Measurements from ENCODE around the gene MRPS18A.
A peak's percentile ranks its signal among the peaks of the same experiment; 100 is the strongest.

MRPS18A gene

DNA sequence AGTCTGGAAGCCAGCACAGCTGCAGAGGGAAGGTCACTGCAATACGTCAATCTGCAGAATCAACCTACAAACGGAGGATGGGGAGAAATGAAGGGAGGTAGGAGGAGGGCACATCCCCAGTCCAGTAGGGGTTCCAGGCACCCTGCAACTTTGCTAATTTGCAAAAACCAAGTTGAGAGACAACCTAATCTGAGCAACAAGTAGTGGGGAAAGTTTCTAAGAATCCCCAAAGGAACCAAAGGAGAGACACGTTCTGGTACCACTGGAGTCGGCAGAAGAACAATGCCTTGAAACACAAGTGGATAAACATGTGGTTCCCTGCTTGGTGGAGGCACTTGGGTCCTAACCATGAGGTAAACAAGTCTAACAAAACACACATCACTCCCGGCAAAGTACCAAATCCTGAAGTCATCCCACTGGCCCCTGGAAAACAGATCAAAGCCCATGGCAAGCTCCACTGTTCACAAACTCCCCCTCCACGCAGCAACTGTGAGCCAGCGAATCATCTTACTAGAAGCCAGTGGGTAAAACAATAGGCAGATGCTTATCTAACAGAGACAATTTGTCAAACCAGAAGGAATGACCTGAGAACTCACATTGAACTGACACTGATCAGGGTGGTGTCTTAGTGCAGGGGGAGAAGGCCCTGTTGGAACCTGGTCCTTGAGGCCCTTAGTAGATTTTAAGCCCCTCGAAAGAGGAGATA, 4.7 kb downstream of the MRPS18A start:
- Histone ChIP-seq H3K36me3 (ENCODE audit: control insufficient read depth, insufficient read depth, low read length) (peaks cover 4% of the 10 kb centered on the region), H3K4me1 (ENCODE audit: control insufficient read depth, insufficient read depth, low read length) (peaks cover 20% of the 10 kb centered on the region)

DNA sequence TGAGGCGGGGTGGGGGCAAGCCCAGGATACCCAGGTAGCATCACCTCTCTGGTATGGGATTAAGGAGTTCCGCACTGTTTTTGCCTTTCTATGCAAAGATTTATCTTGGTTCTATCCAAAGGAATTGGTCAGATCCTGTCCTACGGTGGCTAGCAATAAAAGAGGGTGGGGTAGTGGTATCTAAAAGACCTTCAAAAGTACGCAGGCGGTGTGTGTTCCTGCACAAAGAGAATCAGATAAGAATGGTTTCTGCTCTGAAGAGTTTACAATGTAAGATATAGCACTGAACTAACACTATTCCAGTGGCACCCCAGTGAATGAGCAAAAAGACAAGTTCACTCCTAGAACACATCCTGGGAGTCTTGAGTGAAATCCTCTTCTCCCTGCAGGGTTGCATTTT, 6.3 kb downstream of the MRPS18A start:
- Histone ChIP-seq H3K4me1 (ENCODE audit: control insufficient read depth, insufficient read depth, low read length) (peaks cover 15% of the 10 kb centered on the region), H3K36me3 (ENCODE audit: control insufficient read depth, insufficient read depth, low read length) (peaks cover 16% of the 10 kb centered on the region), H3K4me3 (ENCODE audit: low read length) (no peak overlapping the region), H3K9me3 (ENCODE audit: control insufficient read depth, low read length) (no peaks in the 10 kb centered on the region), H3K27me3 (ENCODE audit: control insufficient read depth, insufficient read depth, low read length) (no peaks in the 10 kb centered on the region), H3K9ac (ENCODE audit: low read length) (no peak overlapping the region)

More for the DNA sequence above, 4.7 kb downstream of the MRPS18A start:
- Histone ChIP-seq H3K9me3 (ENCODE audit: control insufficient read depth, low read length) (no peaks in the 10 kb centered on the region), H3K9ac (ENCODE audit: low read length) (no peak overlapping the region), H3K27me3 (ENCODE audit: control insufficient read depth, insufficient read depth, low read length) (no peaks in the 10 kb centered on the region), H3K4me3 (ENCODE audit: low read length) (no peak overlapping the region)

DNA sequence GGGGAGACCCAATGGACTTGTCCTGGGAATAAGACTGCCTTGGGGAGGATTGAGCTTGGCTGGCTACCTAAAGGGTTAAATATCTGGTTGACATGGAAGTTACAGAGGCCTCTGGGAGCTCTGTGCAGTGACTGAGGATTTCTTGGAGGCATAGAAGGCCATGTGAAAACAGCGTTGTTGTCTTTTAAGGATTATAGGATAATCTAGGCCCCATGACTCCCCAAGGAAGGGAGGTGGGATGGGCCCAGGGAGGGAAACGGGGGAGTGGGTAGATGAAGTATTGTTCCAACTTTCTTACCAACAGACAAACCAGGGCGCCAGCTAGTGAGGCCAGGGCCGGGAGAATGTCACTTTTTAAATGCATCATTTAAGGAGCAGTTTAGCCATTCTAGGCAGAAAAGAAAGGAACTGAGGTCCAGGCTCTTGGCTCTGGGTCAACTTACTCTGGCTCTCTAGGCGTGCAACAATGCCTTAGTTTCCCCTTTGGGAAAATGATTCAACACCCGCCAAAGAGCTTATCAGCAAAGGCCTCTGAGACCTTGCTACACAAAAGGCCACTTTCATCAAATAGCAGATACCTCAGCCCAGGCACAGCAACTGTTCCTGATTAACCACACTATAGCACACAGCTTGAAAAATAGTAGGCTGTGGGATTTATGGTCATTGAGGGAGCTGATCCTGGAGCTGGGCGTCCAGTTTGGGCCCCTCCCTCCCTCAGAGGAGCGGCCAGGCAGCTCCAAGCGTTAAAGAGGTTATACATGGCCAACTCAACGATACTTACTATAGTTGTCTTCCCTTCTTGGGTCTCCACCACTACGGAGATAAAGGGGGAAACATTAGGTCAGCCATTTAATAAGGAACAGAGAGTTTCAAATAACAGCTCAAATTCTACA, 7.0 kb downstream of the MRPS18A start:
- Histone ChIP-seq H3K27me3 (ENCODE audit: control insufficient read depth, insufficient read depth, low read length) (no peaks in the 10 kb centered on the region), H3K9ac (ENCODE audit: low read length) (no peak overlapping the region), H3K9me3 (ENCODE audit: control insufficient read depth, low read length) (no peaks in the 10 kb centered on the region), H3K4me3 (ENCODE audit: low read length) (no peak overlapping the region), H3K36me3 (ENCODE audit: control insufficient read depth, insufficient read depth, low read length) (peaks cover 18% of the 10 kb centered on the region), H3K4me1 (ENCODE audit: control insufficient read depth, insufficient read depth, low read length) (peaks cover 15% of the 10 kb centered on the region)

DNA sequence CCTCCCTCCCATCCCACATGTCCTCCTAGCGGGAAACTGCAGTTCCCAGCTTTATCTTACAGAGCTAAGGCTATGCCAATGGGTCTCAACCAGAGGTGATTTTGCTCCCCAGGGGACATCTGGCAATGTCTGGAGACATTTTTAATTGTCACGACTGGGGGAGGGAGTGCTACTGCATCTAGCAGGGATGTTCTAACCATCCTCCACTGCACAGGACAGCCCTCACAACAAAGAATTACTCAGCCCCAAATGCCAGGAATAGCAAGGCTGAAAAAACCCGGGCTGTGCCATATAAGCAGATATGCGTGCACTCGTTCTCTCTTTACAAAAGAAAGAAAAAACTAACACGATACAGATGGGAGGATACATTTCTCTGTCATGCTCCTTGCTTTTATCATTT, 8.5 kb downstream of the MRPS18A start:
- Histone ChIP-seq H3K27me3 (ENCODE audit: control insufficient read depth, insufficient read depth, low read length) (no peaks in the 10 kb centered on the region), H3K4me3 (ENCODE audit: low read length) (no peak overlapping the region), H3K36me3 (ENCODE audit: control insufficient read depth, insufficient read depth, low read length) (peaks cover 26% of the 10 kb centered on the region), H3K4me1 (ENCODE audit: control insufficient read depth, insufficient read depth, low read length) (peaks cover 11% of the 10 kb centered on the region), H3K9ac (ENCODE audit: low read length) (no peak overlapping the region), H3K9me3 (ENCODE audit: control insufficient read depth, low read length) (no peaks in the 10 kb centered on the region)

DNA sequence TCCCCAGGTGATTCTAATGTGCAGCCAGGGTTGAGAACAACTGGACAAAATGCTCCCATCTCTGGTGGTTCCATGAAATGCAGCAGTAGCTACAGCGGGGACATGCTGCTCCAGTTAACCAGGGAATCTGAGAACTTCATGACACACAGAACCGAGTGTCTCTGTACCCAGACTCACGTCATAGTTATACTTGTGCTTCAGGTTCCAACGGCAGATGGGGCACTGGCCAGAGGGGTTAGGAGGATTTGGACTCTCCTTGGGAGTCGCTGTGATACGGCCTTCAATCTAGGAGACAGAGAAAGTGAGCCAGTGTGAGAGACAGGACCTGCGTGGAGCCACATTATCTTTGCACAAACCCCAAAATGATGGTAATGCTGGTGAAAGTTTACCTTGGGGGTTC, 9.2 kb downstream of the MRPS18A start:
- Histone ChIP-seq H3K27me3 (ENCODE audit: control insufficient read depth, insufficient read depth, low read length) (no peaks in the 10 kb centered on the region), H3K9ac (ENCODE audit: low read length) (no peak overlapping the region), H3K4me3 (ENCODE audit: low read length) (no peak overlapping the region), H3K4me1 (ENCODE audit: control insufficient read depth, insufficient read depth, low read length) (peaks cover 10% of the 10 kb centered on the region), H3K36me3 (ENCODE audit: control insufficient read depth, insufficient read depth, low read length) (peaks cover 31% of the 10 kb centered on the region), H3K9me3 (ENCODE audit: control insufficient read depth, low read length) (no peaks in the 10 kb centered on the region)

DNA sequence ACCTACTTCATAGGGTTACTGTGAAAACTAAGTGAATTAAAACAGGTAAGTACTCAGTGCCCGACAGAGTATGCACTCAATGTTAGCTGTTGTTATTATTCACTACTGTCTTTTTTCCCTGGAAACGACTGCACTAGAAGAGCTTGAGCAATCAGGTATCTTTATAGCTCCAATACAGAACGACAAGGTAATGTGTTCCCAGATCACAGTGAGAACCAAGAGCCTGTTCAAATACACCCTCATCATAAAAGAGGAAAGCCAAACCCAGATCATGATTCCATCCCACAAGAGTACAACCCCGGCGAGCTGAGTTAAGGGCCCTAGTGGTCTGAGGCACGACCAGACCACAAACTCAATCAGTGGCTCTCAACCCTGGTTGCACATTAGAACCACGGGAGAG, 9.8 kb downstream of the MRPS18A start:
- Histone ChIP-seq H3K27me3 (ENCODE audit: control insufficient read depth, insufficient read depth, low read length) (no peaks in the 10 kb centered on the region), H3K4me3 (ENCODE audit: low read length) (no peak overlapping the region), H3K9ac (ENCODE audit: low read length) (no peak overlapping the region), H3K9me3 (ENCODE audit: control insufficient read depth, low read length) (no peaks in the 10 kb centered on the region), H3K36me3 (ENCODE audit: control insufficient read depth, insufficient read depth, low read length) (peaks cover 31% of the 10 kb centered on the region), H3K4me1 (ENCODE audit: control insufficient read depth, insufficient read depth, low read length) (peaks cover 10% of the 10 kb centered on the region)

DNA sequence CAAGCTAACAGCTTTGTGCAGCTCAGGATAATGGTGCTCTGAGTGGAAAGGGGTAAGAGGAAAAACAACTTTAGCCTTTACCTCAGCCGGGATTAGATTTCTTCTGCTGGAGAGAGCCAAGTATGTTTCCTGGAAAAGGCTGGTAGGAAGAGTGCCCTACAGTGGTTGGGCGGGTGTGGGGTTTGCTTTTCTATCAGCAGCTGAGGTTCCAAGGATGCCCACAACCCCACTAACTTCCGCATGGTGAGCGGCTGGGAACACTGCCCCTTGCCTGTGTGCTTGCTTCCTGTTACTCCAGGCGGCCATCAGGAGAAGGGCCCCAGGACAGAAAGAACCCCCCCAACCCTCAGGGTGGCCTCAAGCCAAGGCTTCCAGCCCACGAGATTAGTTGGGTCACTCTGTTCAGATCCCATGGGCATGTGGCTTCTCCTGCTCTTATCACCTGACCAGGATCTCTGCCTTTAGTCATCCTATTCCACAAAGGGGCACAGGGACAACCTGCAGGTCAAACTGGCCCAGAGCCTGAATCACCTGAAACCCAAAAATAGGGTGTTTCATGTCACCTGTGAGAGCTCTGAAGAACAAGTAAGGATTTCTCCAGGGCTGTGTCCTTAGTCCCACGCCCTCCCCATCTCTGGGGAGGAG, 10.5 kb downstream of the MRPS18A start:
- no peaks in the 10 kb centered on the region for H3K27me3 ChIP-seq (ENCODE audit: control insufficient read depth, insufficient read depth, low read length)
- H3K36me3 ChIP-seq (ENCODE audit: control insufficient read depth, insufficient read depth, low read length), result peaks cover 31% of the 10 kb centered on the region
- no peak overlapping the region for H3K9ac ChIP-seq (ENCODE audit: low read length)
- H3K4me1 ChIP-seq (ENCODE audit: control insufficient read depth, insufficient read depth, low read length), result peaks cover 12% of the 10 kb centered on the region
- H3K9me3 ChIP-seq (ENCODE audit: control insufficient read depth, low read length), result no peaks in the 10 kb centered on the region
- H3K4me3 ChIP-seq (ENCODE audit: low read length), result no peak overlapping the region

DNA sequence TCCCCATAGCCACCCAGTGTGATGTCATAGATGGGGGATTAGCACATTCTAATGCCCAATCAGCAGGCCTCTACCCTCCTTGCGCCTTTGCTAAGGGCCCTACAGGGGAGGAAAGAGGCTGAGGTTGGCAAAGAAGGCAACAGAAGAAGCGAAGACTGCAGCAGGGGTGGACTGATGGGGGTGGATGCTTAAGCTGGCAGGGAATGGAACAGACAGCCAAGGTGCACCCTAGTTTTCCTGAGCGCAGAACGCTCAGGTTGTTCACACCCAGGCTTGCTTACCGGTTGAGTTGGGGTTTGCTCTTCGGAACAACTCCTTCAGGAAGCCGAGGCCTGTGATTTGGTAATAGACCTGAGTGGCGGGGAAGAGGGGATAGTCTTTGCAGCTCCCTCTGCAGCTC, 12.7 kb downstream of the MRPS18A start:
- peaks cover 25% of the 10 kb centered on the region for H3K4me1 ChIP-seq (ENCODE audit: control insufficient read depth, insufficient read depth, low read length)
- H3K27me3 ChIP-seq (ENCODE audit: control insufficient read depth, insufficient read depth, low read length), result no peaks in the 10 kb centered on the region
- H3K9ac ChIP-seq (ENCODE audit: low read length), result no peak overlapping the region
- H3K9me3 ChIP-seq (ENCODE audit: control insufficient read depth, low read length), result no peaks in the 10 kb centered on the region
- no peak overlapping the region for H3K4me3 ChIP-seq (ENCODE audit: low read length)
- H3K36me3 ChIP-seq (ENCODE audit: control insufficient read depth, insufficient read depth, low read length), result peaks cover 37% of the 10 kb centered on the region

DNA sequence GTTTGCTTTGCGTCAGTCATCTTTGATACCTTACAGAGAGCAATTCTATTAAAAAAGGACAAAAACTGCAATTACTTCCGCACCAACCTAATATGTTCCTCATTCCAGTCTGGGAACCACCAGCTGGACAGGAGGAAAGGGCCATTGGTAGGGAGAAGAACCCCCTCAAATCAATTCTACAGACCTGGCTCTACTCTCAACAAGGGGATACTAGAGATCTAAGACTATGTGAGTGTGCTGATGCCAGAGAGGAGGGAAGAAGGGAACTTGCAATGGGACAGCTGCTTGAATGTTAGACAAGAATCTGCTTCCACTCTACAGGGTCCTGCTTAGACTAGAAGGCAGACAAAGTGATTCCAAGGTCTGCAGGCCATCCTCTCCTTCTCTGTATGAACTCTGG, 13.3 kb downstream of the MRPS18A start:
- Histone ChIP-seq H3K9ac (ENCODE audit: low read length) (no peak overlapping the region), H3K27me3 (ENCODE audit: control insufficient read depth, insufficient read depth, low read length) (no peaks in the 10 kb centered on the region), H3K36me3 (ENCODE audit: control insufficient read depth, insufficient read depth, low read length) (peaks cover 37% of the 10 kb centered on the region), H3K4me3 (ENCODE audit: low read length) (no peak overlapping the region), H3K9me3 (ENCODE audit: control insufficient read depth, low read length) (no peaks in the 10 kb centered on the region), H3K4me1 (ENCODE audit: control insufficient read depth, insufficient read depth, low read length) (peaks cover 31% of the 10 kb centered on the region)

DNA sequence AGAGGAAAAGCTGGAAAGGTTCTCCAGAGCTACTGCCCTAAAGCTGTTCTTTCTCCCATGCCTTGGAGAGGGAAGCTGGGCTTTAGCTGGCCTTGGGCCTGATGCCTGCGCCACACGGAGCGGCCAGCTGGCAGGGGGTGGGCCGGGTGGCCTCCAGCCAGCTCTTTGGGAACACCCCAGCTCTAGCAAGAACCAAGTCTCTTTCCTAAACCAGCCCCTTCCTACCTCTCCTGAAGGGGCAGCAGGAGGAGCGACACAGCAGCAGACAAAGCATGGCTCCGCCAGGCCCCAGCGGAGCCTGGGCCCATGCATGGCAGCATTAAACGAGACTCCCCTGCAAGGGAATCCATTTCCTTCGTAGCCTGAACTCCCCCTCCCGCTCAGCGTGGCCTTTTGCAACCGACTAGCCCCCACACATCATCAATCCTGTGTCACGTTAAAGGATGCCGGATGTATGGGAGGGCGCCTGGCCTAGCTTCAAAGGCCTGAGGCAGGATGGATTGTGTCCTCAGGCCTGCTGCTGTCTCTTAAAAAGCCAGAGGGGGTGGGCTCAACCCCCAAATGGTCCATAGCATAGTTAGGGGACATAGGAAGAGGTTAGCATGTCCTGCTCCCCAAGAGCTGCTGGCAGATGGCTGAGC, 14.0 kb downstream of the MRPS18A start:
- H3K9ac ChIP-seq (ENCODE audit: low read length), result no peak overlapping the region
- peaks cover 38% of the 10 kb centered on the region for H3K4me1 ChIP-seq (ENCODE audit: control insufficient read depth, insufficient read depth, low read length)
- no peaks in the 10 kb centered on the region for H3K27me3 ChIP-seq (ENCODE audit: control insufficient read depth, insufficient read depth, low read length)
- H3K9me3 ChIP-seq (ENCODE audit: control insufficient read depth, low read length), result no peaks in the 10 kb centered on the region
- peaks cover 37% of the 10 kb centered on the region for H3K36me3 ChIP-seq (ENCODE audit: control insufficient read depth, insufficient read depth, low read length)
- H3K4me3 ChIP-seq (ENCODE audit: low read length), result no peak overlapping the region

DNA sequence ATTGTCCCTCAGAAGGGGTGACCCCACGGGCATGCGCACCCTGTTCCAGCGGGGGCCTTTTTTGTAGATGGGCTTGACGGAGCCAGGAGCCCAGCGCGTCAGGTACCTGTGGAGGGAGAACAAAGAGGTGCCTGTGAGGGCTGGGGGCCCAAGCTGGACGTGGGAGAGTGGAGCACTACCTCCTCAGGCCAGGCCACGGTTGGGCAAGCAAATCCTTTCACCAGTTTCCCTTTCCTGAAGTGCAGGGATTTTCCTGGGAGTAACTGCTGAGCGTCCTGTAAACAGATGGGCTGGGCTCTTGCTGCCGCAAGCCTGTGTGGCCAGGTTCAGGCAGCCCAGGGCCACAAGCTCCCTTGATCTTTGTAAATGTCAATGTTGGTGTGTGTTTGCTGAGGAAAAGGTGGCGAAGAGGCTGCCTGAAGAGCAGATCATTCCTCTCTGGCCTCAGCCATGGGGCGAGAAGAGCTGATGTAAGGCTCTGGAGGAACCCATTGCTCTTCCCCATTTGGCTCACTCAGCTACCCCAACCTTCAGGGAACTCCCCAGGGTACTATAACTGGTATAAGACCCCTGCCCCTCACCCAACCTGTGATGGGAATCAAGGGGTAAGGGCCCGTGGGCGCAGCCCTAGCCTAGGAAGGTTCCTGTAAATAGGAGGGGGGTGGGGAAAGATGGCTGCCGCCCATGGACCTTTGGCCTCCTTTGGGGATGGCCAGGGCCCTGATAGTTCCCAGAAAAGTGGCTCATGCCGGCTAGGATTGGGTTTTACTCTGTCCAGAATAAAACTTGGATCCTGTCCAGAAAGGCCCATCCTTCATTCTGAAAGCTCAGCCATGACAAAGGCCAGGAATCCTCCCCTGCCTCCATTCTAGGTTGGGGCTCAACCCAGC, 15.5 kb downstream of the MRPS18A start:
- no peak overlapping the region for H3K4me3 ChIP-seq (ENCODE audit: low read length)
- H3K9ac ChIP-seq (ENCODE audit: low read length), result peak overlapping the region; percentile 48
- peaks cover 32% of the 10 kb centered on the region for H3K36me3 ChIP-seq (ENCODE audit: control insufficient read depth, insufficient read depth, low read length)
- peaks cover 53% of the 10 kb centered on the region for H3K4me1 ChIP-seq (ENCODE audit: control insufficient read depth, insufficient read depth, low read length)
- no peaks in the 10 kb centered on the region for H3K27me3 ChIP-seq (ENCODE audit: control insufficient read depth, insufficient read depth, low read length)
- H3K9me3 ChIP-seq (ENCODE audit: control insufficient read depth, low read length), result no peaks in the 10 kb centered on the region
